ENCODE measurements around the gene PCCA.
"Not testable (repeated sequence)": the region's sequence is repeated elsewhere in the genome, so short reads cannot be mapped to it uniquely, and the experiment has no call there.

PCCA gene

DNA sequence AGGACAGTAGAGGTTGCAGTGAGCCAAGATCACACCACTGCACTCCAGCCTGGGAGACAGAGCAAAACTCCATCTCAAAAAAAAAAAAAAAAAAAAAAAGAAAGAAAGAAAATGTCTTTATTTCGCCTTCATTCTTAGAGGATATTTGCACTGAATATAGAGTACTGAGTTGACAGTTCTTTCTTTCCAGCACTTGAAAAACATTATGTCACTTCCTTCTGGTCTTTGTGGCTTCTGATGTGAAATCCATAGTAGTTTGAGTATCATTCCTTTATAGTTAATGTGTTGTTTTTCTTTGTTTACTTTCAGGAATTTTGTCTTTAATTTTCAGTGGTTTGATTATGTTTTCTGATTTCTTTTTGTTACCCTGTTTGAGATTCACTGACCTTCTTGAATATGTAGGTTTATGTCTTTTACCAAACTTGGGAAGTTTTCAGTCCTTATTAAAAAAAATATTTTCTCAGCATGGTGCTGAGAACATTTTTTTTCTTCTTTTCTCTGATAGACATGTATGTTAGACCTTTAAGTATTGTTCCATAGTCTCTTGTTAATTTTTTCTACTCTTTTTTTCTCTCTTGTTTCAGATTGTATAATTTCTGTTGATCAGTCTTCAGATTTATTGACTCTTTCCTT lies 50.1 kb downstream of the PCCA start:
- no peak overlapping the region for H3K27ac ChIP-seq (ENCODE audit: low read length)
- no peaks in the 10 kb centered on the region for H3K4me1 ChIP-seq (ENCODE audit: low read length)
- H3K4me2 ChIP-seq (ENCODE audit: low read length): no peak overlapping the region
- H3K36me3 ChIP-seq (replicated peaks; ENCODE audit: low read depth, low read length): no peaks in the 10 kb centered on the region
- H3K9ac ChIP-seq (ENCODE audit: low read length): no peak overlapping the region
- no peak overlapping the region for H3K4me3 ChIP-seq (ENCODE audit: low read length)
- H2AFZ ChIP-seq (ENCODE audit: low read depth, low read length): no peak overlapping the region
- TF ChIP-seq EZH2phosphoT487 (IDR thresholded peaks at IDR 0.05; ENCODE audit: low read depth): no peak
- TF ChIP-seq, protein P1, sequence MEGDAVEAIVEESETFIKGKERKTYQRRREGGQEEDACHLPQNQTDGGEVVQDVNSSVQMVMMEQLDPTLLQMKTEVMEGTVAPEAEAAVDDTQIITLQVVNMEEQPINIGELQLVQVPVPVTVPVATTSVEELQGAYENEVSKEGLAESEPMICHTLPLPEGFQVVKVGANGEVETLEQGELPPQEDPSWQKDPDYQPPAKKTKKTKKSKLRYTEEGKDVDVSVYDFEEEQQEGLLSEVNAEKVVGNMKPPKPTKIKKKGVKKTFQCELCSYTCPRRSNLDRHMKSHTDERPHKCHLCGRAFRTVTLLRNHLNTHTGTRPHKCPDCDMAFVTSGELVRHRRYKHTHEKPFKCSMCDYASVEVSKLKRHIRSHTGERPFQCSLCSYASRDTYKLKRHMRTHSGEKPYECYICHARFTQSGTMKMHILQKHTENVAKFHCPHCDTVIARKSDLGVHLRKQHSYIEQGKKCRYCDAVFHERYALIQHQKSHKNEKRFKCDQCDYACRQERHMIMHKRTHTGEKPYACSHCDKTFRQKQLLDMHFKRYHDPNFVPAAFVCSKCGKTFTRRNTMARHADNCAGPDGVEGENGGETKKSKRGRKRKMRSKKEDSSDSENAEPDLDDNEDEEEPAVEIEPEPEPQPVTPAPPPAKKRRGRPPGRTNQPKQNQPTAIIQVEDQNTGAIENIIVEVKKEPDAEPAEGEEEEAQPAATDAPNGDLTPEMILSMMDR (IDR thresholded peaks at IDR 0.05; ENCODE audit: low read depth, low read length): no peak
- no peaks in the 10 kb centered on the region for H4K20me1 ChIP-seq (ENCODE audit: insufficient read depth, low read length)
- H3K27me3 ChIP-seq (ENCODE audit: low read depth, low read length): no peaks in the 10 kb centered on the region
- no peaks in the 10 kb centered on the region for H3K9me3 ChIP-seq (ENCODE audit: insufficient read depth, low read length)
- H3K79me2 ChIP-seq (ENCODE audit: low read length): no peaks in the 10 kb centered on the region

DNA sequence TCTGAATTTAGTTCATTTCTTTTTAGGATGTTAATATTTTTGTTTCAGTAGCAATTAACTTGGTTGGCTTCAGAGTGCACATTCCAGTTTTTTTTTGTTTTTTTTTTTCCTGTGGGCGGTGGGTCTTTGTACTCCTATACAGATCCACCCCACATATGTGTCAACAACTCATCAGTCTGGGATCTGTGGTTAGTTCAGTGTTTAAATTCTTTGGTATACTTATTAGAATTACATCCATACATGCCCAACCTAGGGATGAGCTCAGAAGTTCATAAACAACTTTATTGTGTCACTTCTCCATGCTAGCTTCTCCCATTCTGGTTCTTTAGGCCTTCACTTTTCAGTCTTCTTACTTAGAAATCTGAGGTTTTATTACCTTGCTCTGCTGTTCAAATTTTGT lies 50.9 kb downstream of the PCCA start:
- Histone ChIP-seq H3K27me3 (ENCODE audit: low read depth, low read length) (no peaks in the 10 kb centered on the region), H3K9ac (ENCODE audit: low read length) (no peak overlapping the region), H3K27ac (ENCODE audit: low read length) (no peak overlapping the region), H3K36me3 (replicated peaks; ENCODE audit: low read depth, low read length) (no peaks in the 10 kb centered on the region), H4K20me1 (ENCODE audit: insufficient read depth, low read length) (no peaks in the 10 kb centered on the region), H3K9me3 (ENCODE audit: insufficient read depth, low read length) (no peaks in the 10 kb centered on the region), H3K4me3 (ENCODE audit: low read length) (no peak overlapping the region), H2AFZ (ENCODE audit: low read depth, low read length) (no peak overlapping the region), H3K79me2 (ENCODE audit: low read length) (no peaks in the 10 kb centered on the region), H3K4me2 (ENCODE audit: low read length) (no peak overlapping the region), H3K4me1 (ENCODE audit: low read length) (no peaks in the 10 kb centered on the region)
- TF ChIP-seq, protein P1 (IDR thresholded peaks at IDR 0.05; ENCODE audit: low read depth, low read length): no peak
- no peak for TF ChIP-seq EZH2phosphoT487 (IDR thresholded peaks at IDR 0.05; ENCODE audit: low read depth)

DNA sequence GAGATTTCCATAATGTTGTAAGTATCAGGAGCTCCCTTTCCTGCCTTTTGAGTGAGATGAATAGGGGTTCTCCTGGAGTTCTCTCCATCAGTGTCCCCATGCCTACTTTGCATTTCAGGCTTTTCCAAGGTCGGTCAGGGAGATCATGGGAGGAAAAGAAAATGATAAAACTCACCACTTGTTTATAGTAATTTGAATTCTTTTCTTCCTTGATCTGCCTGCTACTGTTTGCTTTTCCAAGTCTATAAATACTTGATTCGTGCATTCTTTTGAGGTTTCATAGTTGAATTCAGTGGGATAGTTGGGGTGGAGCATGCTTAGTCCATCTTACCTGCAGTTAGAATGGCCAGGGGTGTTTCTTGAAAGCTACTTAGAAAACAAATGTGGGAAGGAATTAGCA lies 51.5 kb downstream of the PCCA start:
- H3K4me3 ChIP-seq (ENCODE audit: low read length): no peak overlapping the region
- H3K36me3 ChIP-seq (replicated peaks; ENCODE audit: low read depth, low read length): no peaks in the 10 kb centered on the region
- H3K9ac ChIP-seq (ENCODE audit: low read length): no peak overlapping the region
- H3K27ac ChIP-seq (ENCODE audit: low read length): no peak overlapping the region
- no peak overlapping the region for H2AFZ ChIP-seq (ENCODE audit: low read depth, low read length)
- no peak overlapping the region for H3K4me2 ChIP-seq (ENCODE audit: low read length)
- no peaks in the 10 kb centered on the region for H3K4me1 ChIP-seq (ENCODE audit: low read length)
- no peaks in the 10 kb centered on the region for H4K20me1 ChIP-seq (ENCODE audit: insufficient read depth, low read length)
- H3K9me3 ChIP-seq (ENCODE audit: insufficient read depth, low read length): no peaks in the 10 kb centered on the region
- TF ChIP-seq, protein P1 (IDR thresholded peaks at IDR 0.05; ENCODE audit: low read depth, low read length): no peak
- no peak for TF ChIP-seq EZH2phosphoT487 (IDR thresholded peaks at IDR 0.05; ENCODE audit: low read depth)
- no peaks in the 10 kb centered on the region for H3K27me3 ChIP-seq (ENCODE audit: low read depth, low read length)
- H3K79me2 ChIP-seq (ENCODE audit: low read length): no peaks in the 10 kb centered on the region

DNA sequence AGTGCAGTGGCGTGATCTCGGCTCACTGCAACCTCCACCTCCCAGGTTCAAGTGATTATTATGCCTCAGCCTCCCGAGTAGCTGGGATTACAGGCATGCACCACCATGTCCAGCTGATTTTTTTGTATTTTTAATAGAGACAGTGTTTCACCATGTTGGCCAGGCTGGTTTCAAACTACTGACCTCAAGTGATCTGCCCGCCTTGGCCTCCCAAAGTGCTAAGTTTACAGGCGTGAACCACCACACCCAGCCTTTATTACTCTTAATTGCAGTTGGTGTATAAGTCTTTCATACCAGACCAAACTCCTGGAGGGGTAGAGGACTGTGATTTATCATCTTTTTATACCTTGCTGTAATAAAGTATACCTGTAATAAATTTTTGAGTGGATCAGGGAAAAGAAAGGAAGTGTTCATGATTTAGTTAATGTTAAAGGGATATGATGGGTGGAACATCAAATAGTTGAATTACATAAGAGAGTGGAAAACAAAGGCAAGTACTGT lies 52.6 kb downstream of the PCCA start:
- not testable (repeated sequence) for H3K79me2 ChIP-seq (ENCODE audit: low read length); H3K4me3 ChIP-seq (ENCODE audit: low read length); H4K20me1 ChIP-seq (ENCODE audit: insufficient read depth, low read length); H3K9me3 ChIP-seq (ENCODE audit: insufficient read depth, low read length); H3K4me1 ChIP-seq (ENCODE audit: low read length); H3K36me3 ChIP-seq (replicated peaks; ENCODE audit: low read depth, low read length); H3K27me3 ChIP-seq (ENCODE audit: low read depth, low read length); H2AFZ ChIP-seq (ENCODE audit: low read depth, low read length); H3K4me2 ChIP-seq (ENCODE audit: low read length); H3K9ac ChIP-seq (ENCODE audit: low read length); H3K27ac ChIP-seq (ENCODE audit: low read length)
